OCI-LY3 (cell line): ENCODE results near the gene PRKAR1A.
"Not testable (repeated sequence)": the region's sequence is repeated elsewhere in the genome, so short reads cannot be mapped to it uniquely, and the experiment has no call there.

Experiments used
- H2AFZ ChIP-seq: fragments of 200-600, 300-600 bp; shearing (Covaris generic); 2 replicates; pipeline ENCODE4 v1.6.0; 2014; ENCODE audit warnings: antibody characterized with exemption, low read depth, low read length
- H3K27ac ChIP-seq: fragments of 200-600, 300-600 bp; sonication (generic); 2 replicates; pipeline ENCODE4 v1.5.1; 2014; ENCODE audit warnings: mild to moderate bottlenecking, low read length, moderate library complexity, mixed read lengths
- H3K27me3 ChIP-seq: fragments of 200-600, 300-600 bp; sonication (generic); 2 replicates; pipeline ENCODE4 v1.6.1; 2014; ENCODE audit warnings: low read depth, low read length, mixed read lengths
- H3K36me3 ChIP-seq: fragments of 200-600, 300-600 bp; sonication (generic); replicated peaks from 2 replicates; pipeline ENCODE3; 2014; ENCODE audit warnings: low read depth, low read length, mixed read lengths
- H3K4me1 ChIP-seq: fragments of 300-600, 200-600 bp; sonication (generic); 2 replicates; pipeline ENCODE4 v1.6.1; 2014; ENCODE audit warnings: low read length, mixed read lengths
- H3K4me2 ChIP-seq: fragments of 200-600, 300-600 bp; sonication (generic); 2 replicates; pipeline ENCODE4 v1.6.1; 2014; ENCODE audit warnings: low read length, mixed read lengths
- H3K4me3 ChIP-seq: fragments of 300-600, 200-600 bp; sonication (generic); 2 replicates; pipeline ENCODE4 v1.5.1; 2014; ENCODE audit warnings: antibody characterized with exemption, mild to moderate bottlenecking, low read length, moderate library complexity
- H3K79me2 ChIP-seq: fragments of 300-600, 200-600 bp; shearing (Covaris generic); 2 replicates; pipeline ENCODE4 v1.6.1; 2014; ENCODE audit warnings: mild to moderate bottlenecking, low read length, mixed read lengths
- H3K9ac ChIP-seq: fragments of 300-600, 200-600 bp; shearing (Covaris generic); 2 replicates; pipeline ENCODE4 v1.6.0; 2014; ENCODE audit warnings: mild to moderate bottlenecking, low read length, moderate library complexity
- H3K9me3 ChIP-seq: fragments of 200-600, 300-600 bp; shearing (Covaris generic); 2 replicates; pipeline ENCODE4 v1.6.1; 2014; ENCODE audit warnings: low read length, mixed read lengths; ENCODE audit not compliant: insufficient read depth
- H4K20me1 ChIP-seq: fragments of 200-600, 300-600 bp; sonication (generic); 2 replicates; pipeline ENCODE4 v1.6.1; 2016; ENCODE audit warnings: low read length, mixed read lengths; ENCODE audit not compliant: insufficient read depth
- EZH2phosphoT487 ChIP-seq: fragments of 200-600 bp; shearing (Covaris generic); IDR thresholded peaks from 2 replicates; pipeline ENCODE4 v1.6.1; 2018; ENCODE audit warnings: antibody characterized with exemption, mixed run types, low read depth
- TF ChIP-seq, protein P1 (sequence below): fragments of 200-600, 300-600 bp; sonication (generic); IDR thresholded peaks from 2 replicates; pipeline ENCODE4 v1.5.1; 2014; ENCODE audit warnings: antibody characterized with exemption, low read length, low read depth

Gene PRKAR1A

DNA sequence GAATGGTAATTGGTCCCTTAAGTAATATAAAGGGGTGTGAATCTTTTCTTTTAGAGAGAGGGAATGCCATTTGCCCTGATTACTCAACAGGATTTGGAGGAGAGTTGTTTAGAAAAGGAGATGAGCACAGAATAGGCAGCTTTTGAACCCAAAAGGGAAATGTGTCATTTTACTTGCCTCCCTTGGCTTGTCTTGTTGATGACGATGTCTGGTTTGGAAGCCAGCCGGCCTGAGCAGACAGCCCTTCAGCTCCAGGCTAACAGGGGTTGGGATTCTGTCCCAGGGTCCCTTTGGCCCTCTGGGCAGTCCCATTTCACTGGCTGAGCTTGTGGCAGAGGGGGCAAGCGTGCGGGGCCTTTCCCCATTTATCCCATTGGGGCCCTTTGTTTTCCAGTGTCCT is 22.3 kb upstream of the PRKAR1A start:
- H2AFZ ChIP-seq = no peak overlapping the region
- H3K4me1 ChIP-seq = peaks cover 33% of the 10 kb centered on the region
- no peaks in the 10 kb centered on the region for H3K9me3 ChIP-seq
- no peaks in the 10 kb centered on the region for H3K36me3 ChIP-seq
- TF ChIP-seq EZH2phosphoT487 = no peak
- TF ChIP-seq, protein P1, sequence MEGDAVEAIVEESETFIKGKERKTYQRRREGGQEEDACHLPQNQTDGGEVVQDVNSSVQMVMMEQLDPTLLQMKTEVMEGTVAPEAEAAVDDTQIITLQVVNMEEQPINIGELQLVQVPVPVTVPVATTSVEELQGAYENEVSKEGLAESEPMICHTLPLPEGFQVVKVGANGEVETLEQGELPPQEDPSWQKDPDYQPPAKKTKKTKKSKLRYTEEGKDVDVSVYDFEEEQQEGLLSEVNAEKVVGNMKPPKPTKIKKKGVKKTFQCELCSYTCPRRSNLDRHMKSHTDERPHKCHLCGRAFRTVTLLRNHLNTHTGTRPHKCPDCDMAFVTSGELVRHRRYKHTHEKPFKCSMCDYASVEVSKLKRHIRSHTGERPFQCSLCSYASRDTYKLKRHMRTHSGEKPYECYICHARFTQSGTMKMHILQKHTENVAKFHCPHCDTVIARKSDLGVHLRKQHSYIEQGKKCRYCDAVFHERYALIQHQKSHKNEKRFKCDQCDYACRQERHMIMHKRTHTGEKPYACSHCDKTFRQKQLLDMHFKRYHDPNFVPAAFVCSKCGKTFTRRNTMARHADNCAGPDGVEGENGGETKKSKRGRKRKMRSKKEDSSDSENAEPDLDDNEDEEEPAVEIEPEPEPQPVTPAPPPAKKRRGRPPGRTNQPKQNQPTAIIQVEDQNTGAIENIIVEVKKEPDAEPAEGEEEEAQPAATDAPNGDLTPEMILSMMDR = no peak
- H4K20me1 ChIP-seq = no peaks in the 10 kb centered on the region
- H3K9ac ChIP-seq = no peak overlapping the region
- no peaks in the 10 kb centered on the region for H3K79me2 ChIP-seq
- no peak overlapping the region for H3K4me3 ChIP-seq
- H3K4me2 ChIP-seq = no peak overlapping the region
- peaks cover 5% of the 10 kb centered on the region for H3K27me3 ChIP-seq
- H3K27ac ChIP-seq = no peak overlapping the region

DNA sequence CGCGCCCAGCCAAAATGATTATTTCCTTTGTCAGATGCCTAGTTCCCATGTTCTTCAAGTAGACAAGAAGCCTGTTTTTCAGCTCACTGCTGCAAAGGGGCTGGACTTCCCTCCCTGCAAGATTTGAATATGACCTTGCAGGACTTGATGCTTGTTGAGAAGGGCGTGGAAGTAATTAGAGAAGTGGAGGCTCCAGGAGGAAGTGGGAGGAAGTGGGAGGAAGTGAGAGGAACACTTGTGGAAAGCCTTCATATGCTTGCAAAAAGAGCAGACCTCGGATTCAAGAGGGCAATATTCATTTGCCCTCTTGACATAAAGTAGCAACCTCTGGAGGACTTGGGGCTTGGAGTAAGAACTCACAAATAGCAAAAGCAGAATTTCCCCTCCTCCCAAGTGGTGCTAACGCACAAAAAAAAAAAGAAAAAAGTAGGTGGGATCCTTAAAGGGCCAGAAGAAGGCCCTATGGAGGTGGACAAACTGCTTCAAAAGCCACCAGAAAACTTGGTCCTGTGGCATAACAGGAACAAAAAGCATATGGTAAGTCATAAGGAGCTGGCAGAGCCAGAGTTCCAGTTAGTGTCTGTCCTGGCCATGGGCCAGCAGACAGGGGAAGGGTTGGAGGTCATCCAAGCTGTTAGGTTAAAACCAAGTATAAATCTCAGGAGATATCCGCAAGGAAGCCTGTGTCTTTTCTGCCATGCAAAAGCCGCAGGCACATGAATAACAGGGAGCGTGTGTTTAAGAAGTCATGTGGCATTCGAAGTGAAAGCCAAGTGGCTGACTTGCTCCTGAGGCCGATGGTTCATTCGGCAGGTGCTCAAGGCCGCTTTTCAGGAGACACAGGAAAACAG is 20.6 kb upstream of the PRKAR1A start:
- H2AFZ ChIP-seq = no peak overlapping the region
- H4K20me1 ChIP-seq = no peaks in the 10 kb centered on the region
- H3K79me2 ChIP-seq = no peaks in the 10 kb centered on the region
- peaks cover 39% of the 10 kb centered on the region for H3K4me1 ChIP-seq
- no peaks in the 10 kb centered on the region for H3K9me3 ChIP-seq
- H3K9ac ChIP-seq = peak overlapping the region; percentile 49; the same call in 1 of the 2 replicates
- peak overlapping the region; percentile 29; the same call in 1 of the 2 replicates for H3K4me3 ChIP-seq
- H3K27ac ChIP-seq = peak overlapping the region; percentile 89
- H3K36me3 ChIP-seq = no peaks in the 10 kb centered on the region
- H3K4me2 ChIP-seq = peak overlapping the region; percentile 54
- TF ChIP-seq, protein P1 = no peak
- TF ChIP-seq EZH2phosphoT487 = no peak
- H3K27me3 ChIP-seq = no peaks in the 10 kb centered on the region

DNA sequence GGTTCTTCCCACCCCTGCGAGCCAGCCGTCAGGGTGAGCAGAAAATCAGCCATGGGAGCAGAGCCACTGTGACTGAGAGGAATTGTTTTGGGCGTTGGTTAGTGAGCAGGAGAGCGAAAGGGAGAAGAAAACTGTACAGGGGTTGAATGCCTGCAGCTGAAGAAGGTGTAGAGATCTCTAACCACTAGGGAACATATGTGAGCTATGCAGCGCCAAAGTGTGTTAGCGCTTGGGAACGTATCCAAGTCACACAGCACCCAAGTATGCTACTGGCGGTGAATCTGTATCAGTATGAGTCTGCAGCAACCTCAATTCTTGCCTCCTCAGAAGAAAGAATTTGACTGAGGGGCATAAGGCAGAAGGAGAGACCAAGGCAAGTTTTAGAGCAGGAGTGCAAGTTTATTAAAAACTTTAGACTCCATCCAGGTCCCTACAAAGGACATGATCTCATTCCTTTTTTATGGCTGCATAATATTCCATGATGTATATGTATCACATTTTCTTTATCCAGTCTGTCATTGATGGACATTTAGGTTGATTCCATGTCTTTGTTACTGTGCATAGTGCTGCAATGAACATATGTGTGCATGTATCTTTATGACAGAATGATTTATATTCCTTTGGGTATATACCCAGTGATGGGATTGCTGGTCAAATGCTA is 19.7 kb upstream of the PRKAR1A start:
- Histone ChIP-seq H3K4me1 (peaks cover 48% of the 10 kb centered on the region), H3K4me2 (peak overlapping the region; percentile 54), H3K27ac (peak overlapping the region; percentile 89), H3K9ac (peak overlapping the region; percentile 26; the same call in 1 of the 2 replicates)
- H3K27me3 ChIP-seq, H2AFZ ChIP-seq, H3K4me3 ChIP-seq, H3K36me3 ChIP-seq, H3K79me2 ChIP-seq, H4K20me1 ChIP-seq, H3K9me3 ChIP-seq: not testable (repeated sequence)

DNA sequence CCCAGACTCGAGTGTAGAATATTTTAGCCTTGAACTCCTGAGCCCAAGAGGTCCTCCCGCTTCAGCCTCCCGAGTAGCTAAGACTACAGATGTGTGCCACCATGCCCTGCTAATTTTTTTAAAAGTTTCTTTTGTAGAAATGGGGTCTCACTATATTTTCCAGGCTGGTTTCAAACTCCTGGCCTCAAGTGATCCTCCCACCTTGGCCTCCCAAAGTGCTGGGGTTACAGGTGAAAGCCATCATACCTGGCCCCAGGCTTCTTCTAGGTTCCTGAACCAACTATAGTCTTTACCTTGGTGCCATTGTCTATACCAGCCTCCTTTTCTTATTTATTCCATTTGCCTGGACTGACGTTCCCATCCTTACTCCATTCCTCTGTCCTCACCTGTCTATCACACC is 17.1 kb upstream of the PRKAR1A start:
- TF ChIP-seq EZH2phosphoT487 = no peak
- TF ChIP-seq, protein P1 = no peak
- no peaks in the 10 kb centered on the region for H4K20me1 ChIP-seq
- H3K4me3 ChIP-seq = no peak overlapping the region
- H3K4me2 ChIP-seq = no peak overlapping the region
- no peak overlapping the region for H2AFZ ChIP-seq
- no peaks in the 10 kb centered on the region for H3K79me2 ChIP-seq
- no peaks in the 10 kb centered on the region for H3K36me3 ChIP-seq
- peaks cover 64% of the 10 kb centered on the region for H3K4me1 ChIP-seq
- H3K27ac ChIP-seq = no peak overlapping the region
- no peaks in the 10 kb centered on the region for H3K27me3 ChIP-seq
- no peaks in the 10 kb centered on the region for H3K9me3 ChIP-seq
- H3K9ac ChIP-seq = no peak overlapping the region
